NCI-H774 (cell line): Measurements from ENCODE around the gene PANK4.

Experiments
- DNase-seq: peaks from one replicate; lab custom pipeline; 2025; lab: John Stamatoyannopoulos, UW

Gene PANK4

GRCh38 chr1:2528966-2529783 lies 2.8 kb upstream of the PANK4 start:
- DNase-seq = no peak

- DNase-seq = no peak
Measured at GRCh38 chr1:2528611-2528965, 2.2 kb upstream of the PANK4 start.

GRCh38 chr1:2528016-2528415 lies 1.6 kb upstream of the PANK4 start:
- no peak for DNase-seq

GRCh38 chr1:2527556-2527860 lies 1.1 kb upstream of the PANK4 start:
- no peak for DNase-seq

GRCh38 chr1:2526824-2527555 lies 594 bp upstream of the PANK4 start:
- no peak for DNase-seq

- no peak for DNase-seq
Measured at GRCh38 chr1:2525572-2525919, 850 bp downstream of the PANK4 start.

GRCh38 chr1:2523891-2524609 lies 2.3 kb downstream of the PANK4 start:
- no peak for DNase-seq

- DNase-seq = no peak
Measured at GRCh38 chr1:2523191-2523890, 3.1 kb downstream of the PANK4 start.

- DNase-seq = no peak
Measured at GRCh38 chr1:2522230-2522629, 4.2 kb downstream of the PANK4 start.

GRCh38 chr1:2520806-2521205 lies 5.6 kb downstream of the PANK4 start:
- DNase-seq = no peak

GRCh38 chr1:2520206-2520605 lies 6.2 kb downstream of the PANK4 start:
- DNase-seq = no peak

GRCh38 chr1:2519729-2520128 lies 6.7 kb downstream of the PANK4 start:
- no peak for DNase-seq

GRCh38 chr1:2519029-2519685 lies 7.2 kb downstream of the PANK4 start:
- DNase-seq = no peak

- no peak for DNase-seq
Measured at GRCh38 chr1:2518528-2518927, 7.9 kb downstream of the PANK4 start.

- DNase-seq = no peak
Measured at GRCh38 chr1:2517966-2518365, 8.4 kb downstream of the PANK4 start.

GRCh38 chr1:2516946-2517345 lies 9.4 kb downstream of the PANK4 start:
- no peak for DNase-seq

- DNase-seq = no peak
Measured at GRCh38 chr1:2516124-2516523, 10.3 kb downstream of the PANK4 start.

- no peak for DNase-seq
Measured at GRCh38 chr1:2515763-2516080, 10.7 kb downstream of the PANK4 start.

- DNase-seq = no peak
Measured at GRCh38 chr1:2514863-2515762, 11.3 kb downstream of the PANK4 start.

GRCh38 chr1:2513939-2514652 lies 12.3 kb downstream of the PANK4 start:
- DNase-seq = no peak
